ENCODE data around the gene PTPRM.

GRCh38 chr18:7741640-7742039, 174.5 kb downstream of the PTPRM start:
- TF ChIP-seq CTCF (conservative IDR thresholded peaks at IDR 0.05; ENCODE audit: low read depth, low read length) (no peak), RAD21 (IDR thresholded peaks at IDR 0.05; ENCODE audit: low read length) (no peak), MXI1 (IDR thresholded peaks at IDR 0.05; ENCODE audit: borderline replicate concordance, low read depth, low read length) (no peak), FOS (IDR thresholded peaks at IDR 0.05; ENCODE audit: low read depth, low read length) (no peak)
